SK-N-SH treated with all-trans-retinoic acid at 6 μM for 48 hours (cell line): ENCODE data around the gene TMED10.

Experiments
- ATAC-seq: fragments of 200-7000 bp; cut with Tn5 transposase; 3 replicates; pipeline ENCODE4 v1.9.1; 2020; ENCODE audit warnings: mild to moderate bottlenecking, moderate library complexity
- ARNTL ChIP-seq: fragments of 450-650 bp; formaldehyde crosslinking; IDR thresholded peaks from 2 replicates; pipeline ENCODE4 v1.5.0; 2020; ENCODE audit warnings: low read depth, mild to moderate bottlenecking, moderate library complexity, borderline replicate concordance
- BACH2 ChIP-seq: fragments of 250-450 bp; sonication (Bioruptor Pico); IDR thresholded peaks from 2 replicates; pipeline ENCODE4 v1.9.0; 2021; ENCODE audit warnings: mild to moderate bottlenecking, borderline replicate concordance
- ESRRG ChIP-seq: fragments of 250-450 bp; sonication (Bioruptor Pico); IDR thresholded peaks from 2 replicates; pipeline ENCODE4 v1.6.1; 2021; ENCODE audit warnings: mild to moderate bottlenecking
- GLIS3 ChIP-seq: fragments of 250-450 bp; sonication (Bioruptor Pico); IDR thresholded peaks from 2 replicates; pipeline ENCODE4 v1.5.0; 2020; ENCODE audit warnings: mild to moderate bottlenecking, moderate library complexity
- OSR1 ChIP-seq: fragments of 250-450 bp; sonication (Bioruptor Pico); IDR thresholded peaks from 2 replicates; pipeline ENCODE4 v1.8.0; 2022; ENCODE audit warnings: moderate library complexity, mild to moderate bottlenecking, inconsistent platforms
- PATZ1 ChIP-seq: fragments of 250-450 bp; sonication (Bioruptor Pico); IDR thresholded peaks from 2 replicates; pipeline ENCODE4 v1.8.0; 2020; ENCODE audit warnings: mild to moderate bottlenecking, moderate library complexity, borderline replicate concordance
- PPARA ChIP-seq: fragments of 250-450 bp; sonication (Bioruptor Pico); IDR thresholded peaks from 2 replicates; pipeline ENCODE4 v1.5.0; 2020; ENCODE audit warnings: mild to moderate bottlenecking, borderline replicate concordance
- RARB ChIP-seq: fragments of 250-450 bp; sonication (Bioruptor Pico); IDR thresholded peaks from 2 replicates; pipeline ENCODE4 v1.8.0; 2021; ENCODE audit warnings: mild to moderate bottlenecking, moderate library complexity
- SNAI2 ChIP-seq: fragments of 250-450 bp; sonication (Bioruptor Pico); IDR thresholded peaks from 2 replicates; pipeline ENCODE4 v1.5.0; 2020; ENCODE audit warnings: mild to moderate bottlenecking, moderate library complexity
- TCF4 ChIP-seq: fragments of 250-450 bp; sonication (Bioruptor Pico); IDR thresholded peaks from 2 replicates; pipeline ENCODE4 v1.8.0; 2021; ENCODE audit warnings: mild to moderate bottlenecking, moderate library complexity, borderline replicate concordance
- TOX ChIP-seq: fragments of 250-450 bp; sonication (Bioruptor Pico); IDR thresholded peaks from 2 replicates; pipeline ENCODE4 v1.8.0; 2021; ENCODE audit warnings: mild to moderate bottlenecking, moderate library complexity, borderline replicate concordance
- ZC3H10 ChIP-seq: fragments of 250-450 bp; sonication (Bioruptor Pico); IDR thresholded peaks from 2 replicates; pipeline ENCODE4 v1.5.1; 2021; ENCODE audit warnings: mild to moderate bottlenecking, moderate library complexity
- ZFP3 ChIP-seq: fragments of 250-450 bp; sonication (Bioruptor Pico); IDR thresholded peaks from 2 replicates; pipeline ENCODE4 v1.5.0; 2020; ENCODE audit warnings: mild to moderate bottlenecking, moderate library complexity
- ZFP30 ChIP-seq: fragments of 450-650 bp; formaldehyde crosslinking; IDR thresholded peaks from 2 replicates; pipeline ENCODE4 v1.5.0; 2022; ENCODE audit warnings: mild to moderate bottlenecking, moderate library complexity
- ZNF565 ChIP-seq: fragments of 450-650 bp; formaldehyde crosslinking; conservative IDR thresholded peaks from 2 replicates; pipeline ENCODE4 v1.5.0; 2020; ENCODE audit warnings: low read depth, mild to moderate bottlenecking, moderate library complexity
- ZNF70 ChIP-seq: fragments of 450-650 bp; formaldehyde crosslinking; IDR thresholded peaks from 2 replicates; pipeline ENCODE4 v1.5.0; 2020; ENCODE audit warnings: mild to moderate bottlenecking, moderate library complexity
- TF ChIP-seq, protein P1 (sequence below): fragments of 250-450 bp; sonication (Bioruptor Pico); IDR thresholded peaks from 2 replicates; pipeline ENCODE4 v1.5.1; 2020; ENCODE audit warnings: low read depth, mild to moderate bottlenecking, moderate library complexity
- TF ChIP-seq, protein P2 (sequence below): fragments of 250-450 bp; sonication (Bioruptor Pico); IDR thresholded peaks from 2 replicates; pipeline ENCODE4 v1.5.1; 2021; ENCODE audit warnings: mild to moderate bottlenecking, moderate library complexity

The TMED10 gene

DNA sequence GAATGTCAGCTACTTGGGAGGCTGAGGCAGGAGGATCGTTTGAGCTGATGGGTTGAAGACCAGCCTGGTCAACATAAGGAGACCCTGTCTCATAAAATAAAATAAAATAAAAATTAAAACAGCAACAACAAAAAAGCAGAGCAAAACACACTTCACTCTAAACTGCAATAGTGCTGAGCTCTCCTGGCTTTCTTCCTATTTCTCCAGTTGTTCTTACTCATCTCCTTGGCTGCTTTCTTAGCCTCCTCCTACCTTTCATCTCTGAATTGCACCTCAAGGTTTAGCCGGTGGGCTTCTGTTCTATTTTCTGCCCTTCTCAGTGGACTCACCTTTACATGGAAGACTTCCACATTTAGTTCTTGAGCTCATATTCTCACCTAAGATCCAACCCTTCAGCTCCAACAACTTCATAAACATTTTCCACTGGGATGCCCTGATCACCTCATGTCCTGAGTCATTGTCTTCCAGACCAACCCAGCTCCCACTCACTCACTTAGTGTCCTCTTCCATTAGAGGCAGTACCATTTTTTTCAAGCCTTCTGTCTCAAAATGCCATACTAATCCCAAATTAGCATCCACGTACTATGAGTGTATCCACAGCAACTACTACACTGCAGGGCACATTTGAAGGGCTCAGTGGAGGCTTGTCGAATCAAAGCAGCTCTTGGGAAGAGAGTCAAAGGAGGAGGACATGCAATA, 41.2 kb upstream of the TMED10 start:
- ATAC-seq = no peak
- TF ChIP-seq, protein P1, sequence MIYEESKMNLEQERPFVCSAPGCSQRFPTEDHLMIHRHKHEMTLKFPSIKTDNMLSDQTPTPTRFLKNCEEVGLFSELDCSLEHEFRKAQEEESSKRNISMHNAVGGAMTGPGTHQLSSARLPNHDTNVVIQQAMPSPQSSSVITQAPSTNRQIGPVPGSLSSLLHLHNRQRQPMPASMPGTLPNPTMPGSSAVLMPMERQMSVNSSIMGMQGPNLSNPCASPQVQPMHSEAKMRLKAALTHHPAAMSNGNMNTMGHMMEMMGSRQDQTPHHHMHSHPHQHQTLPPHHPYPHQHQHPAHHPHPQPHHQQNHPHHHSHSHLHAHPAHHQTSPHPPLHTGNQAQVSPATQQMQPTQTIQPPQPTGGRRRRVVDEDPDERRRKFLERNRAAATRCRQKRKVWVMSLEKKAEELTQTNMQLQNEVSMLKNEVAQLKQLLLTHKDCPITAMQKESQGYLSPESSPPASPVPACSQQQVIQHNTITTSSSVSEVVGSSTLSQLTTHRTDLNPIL = no peak
- no peak for TF ChIP-seq SNAI2 (CRISPR knock-in tag)
- no peak for TF ChIP-seq GLIS3 (CRISPR knock-in tag)
- TF ChIP-seq ZFP30 (CRISPR knock-in tag) = no peak
- no peak for TF ChIP-seq TOX (CRISPR knock-in tag)
- TF ChIP-seq RARB (CRISPR knock-in tag) = no peak
- TF ChIP-seq PPARA = no peak
- TF ChIP-seq ZNF70 (CRISPR knock-in tag) = no peak

DNA sequence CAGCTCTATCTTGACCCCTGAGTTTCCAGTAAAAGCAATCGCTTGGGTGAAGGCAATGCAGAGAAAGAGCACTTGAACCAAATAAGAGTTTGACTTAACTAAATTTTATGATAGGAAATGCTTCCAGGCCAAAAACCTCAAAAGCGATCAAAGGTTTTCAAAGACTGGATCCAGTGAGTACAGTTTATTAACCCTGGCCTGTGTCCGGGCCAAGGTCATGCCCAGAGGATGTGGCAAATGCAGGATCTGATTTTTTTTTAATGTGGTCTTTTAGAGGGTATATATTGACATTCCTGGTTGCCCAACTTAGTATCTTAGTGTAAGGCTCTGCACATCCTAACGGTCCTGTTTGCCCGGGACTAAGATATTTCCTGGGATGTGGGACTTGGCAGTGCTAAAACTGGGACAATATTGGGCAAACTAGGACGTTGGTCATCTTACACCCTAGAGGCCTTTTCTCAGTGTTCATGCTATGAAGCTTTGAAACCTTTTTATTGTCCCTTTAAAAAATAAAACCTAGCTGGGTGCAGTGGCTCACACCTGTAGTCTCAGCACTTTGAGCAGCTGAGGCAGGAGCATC, 40.1 kb upstream of the TMED10 start:
- ATAC-seq = no peak
- TF ChIP-seq PATZ1 (CRISPR knock-in tag) (no peak), ARNTL (CRISPR knock-in tag) (no peak), OSR1 (CRISPR knock-in tag) (no peak), TCF4 (CRISPR knock-in tag) (no peak), ZFP30 (CRISPR knock-in tag) (no peak), BACH2 (CRISPR knock-in tag) (no peak), ZC3H10 (CRISPR knock-in tag) (no peak), ZNF565 (CRISPR knock-in tag) (no peak), GLIS3 (CRISPR knock-in tag) (no peak)
- TF ChIP-seq, protein P2, sequence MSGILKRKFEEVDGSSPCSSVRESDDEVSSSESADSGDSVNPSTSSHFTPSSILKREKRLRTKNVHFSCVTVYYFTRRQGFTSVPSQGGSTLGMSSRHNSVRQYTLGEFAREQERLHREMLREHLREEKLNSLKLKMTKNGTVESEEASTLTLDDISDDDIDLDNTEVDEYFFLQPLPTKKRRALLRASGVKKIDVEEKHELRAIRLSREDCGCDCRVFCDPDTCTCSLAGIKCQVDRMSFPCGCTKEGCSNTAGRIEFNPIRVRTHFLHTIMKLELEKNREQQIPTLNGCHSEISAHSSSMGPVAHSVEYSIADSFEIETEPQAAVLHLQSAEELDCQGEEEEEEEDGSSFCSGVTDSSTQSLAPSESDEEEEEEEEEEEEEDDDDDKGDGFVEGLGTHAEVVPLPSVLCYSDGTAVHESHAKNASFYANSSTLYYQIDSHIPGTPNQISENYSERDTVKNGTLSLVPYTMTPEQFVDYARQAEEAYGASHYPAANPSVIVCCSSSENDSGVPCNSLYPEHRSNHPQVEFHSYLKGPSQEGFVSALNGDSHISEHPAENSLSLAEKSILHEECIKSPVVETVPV (CRISPR knock-in tag) = no peak
- TF ChIP-seq, all 23 proteins: peak for 0

DNA sequence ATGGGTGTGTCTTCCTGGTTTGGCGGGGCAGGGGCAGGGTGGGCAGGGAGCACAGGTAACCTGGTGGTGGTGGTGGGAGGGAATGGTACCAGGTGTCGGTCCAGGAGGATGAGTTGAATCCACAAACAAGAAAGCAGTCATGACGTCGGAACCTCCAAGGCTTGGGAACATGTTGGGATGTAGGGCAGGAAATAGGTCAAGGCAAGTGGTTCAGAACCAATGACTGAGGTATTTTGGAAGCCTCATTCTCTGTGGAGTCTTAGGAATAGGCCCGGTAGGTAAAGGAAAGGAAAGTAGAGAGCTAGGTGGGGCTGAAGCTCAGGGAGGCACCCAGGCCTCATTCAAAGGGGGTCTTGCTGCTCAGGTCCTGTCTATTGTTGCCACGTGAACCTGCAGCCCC, 39.1 kb upstream of the TMED10 start:
- TF ChIP-seq TOX (CRISPR knock-in tag) = no peak
- no peak for TF ChIP-seq ZFP30 (CRISPR knock-in tag)
- TF ChIP-seq PATZ1 (CRISPR knock-in tag) = no peak
- TF ChIP-seq, protein P1 = no peak
- TF ChIP-seq, protein P2 (CRISPR knock-in tag) = no peak
- TF ChIP-seq ZFP3 = no peak
- TF ChIP-seq OSR1 (CRISPR knock-in tag) = no peak
- no peak for TF ChIP-seq ESRRG
- no peak for TF ChIP-seq ARNTL (CRISPR knock-in tag)
- TF ChIP-seq SNAI2 (CRISPR knock-in tag) = no peak
- TF ChIP-seq, all 23 proteins: peak for 0
- no peak for ATAC-seq
